WTC11 (cell line): ENCODE measurements around the gene GABBR2.

Experiments
- CTCF ChIP-seq: fragments of 200-600 bp; IDR thresholded peaks from 2 replicates; pipeline ENCODE4 v1.8.0; 2022; ENCODE audit warnings: antibody characterized with exemption
- ERG ChIP-seq: fragments of 250-450 bp; sonication (Bioruptor Pico); IDR thresholded peaks from 2 replicates; pipeline ENCODE4 v1.8.0; 2021; ENCODE audit warnings: mild to moderate bottlenecking
- ETV6 ChIP-seq: sonication (generic); formaldehyde crosslinking; IDR thresholded peaks from 2 replicates; pipeline ENCODE4 v1.8.1; 2022; ENCODE audit warnings: mild to moderate bottlenecking, missing genetic modification reagents
- KAT7 ChIP-seq: sonication (generic); formaldehyde crosslinking; IDR thresholded peaks from 2 replicates; pipeline ENCODE4 v1.8.1; 2023; ENCODE audit warnings: missing genetic modification reagents, mild to moderate bottlenecking, borderline replicate concordance
- MAX ChIP-seq: sonication (generic); formaldehyde crosslinking; IDR thresholded peaks from 2 replicates; pipeline ENCODE4 v1.8.0; 2022; ENCODE audit warnings: mild to moderate bottlenecking, missing genetic modification reagents
- NR3C1 ChIP-seq: sonication (generic); formaldehyde crosslinking; conservative IDR thresholded peaks from 2 replicates; pipeline ENCODE4 v1.8.1; 2023; ENCODE audit warnings: low read depth, mild to moderate bottlenecking, missing genetic modification reagents
- SP1 ChIP-seq: sonication (generic); formaldehyde crosslinking; conservative IDR thresholded peaks from 2 replicates; pipeline ENCODE4 v1.8.1; 2022; ENCODE audit warnings: missing genetic modification reagents
- STAT6 ChIP-seq: sonication (generic); formaldehyde crosslinking; conservative IDR thresholded peaks from 2 replicates; pipeline ENCODE4 v1.8.1; 2023; ENCODE audit warnings: mild to moderate bottlenecking, low read depth, missing genetic modification reagents, moderate library complexity
- USF1 ChIP-seq: sonication (generic); formaldehyde crosslinking; IDR thresholded peaks from 2 replicates; pipeline ENCODE4 v1.8.0; 2022; ENCODE audit warnings: mild to moderate bottlenecking, missing genetic modification reagents
- ZNF232 ChIP-seq: sonication (generic); formaldehyde crosslinking; IDR thresholded peaks from 2 replicates; pipeline ENCODE4 v1.8.0; 2022; ENCODE audit warnings: mild to moderate bottlenecking, missing genetic modification reagents
- ZNF263 ChIP-seq: sonication (generic); formaldehyde crosslinking; IDR thresholded peaks from 2 replicates; pipeline ENCODE4 v1.8.1; 2022; ENCODE audit warnings: low read depth, mild to moderate bottlenecking, moderate library complexity, missing genetic modification reagents

- no peak for TF ChIP-seq CTCF
- TF ChIP-seq SP1 = no peak
- TF ChIP-seq STAT6 (CRISPR knock-in tag) = no peak
- no peak for TF ChIP-seq ETV6 (CRISPR knock-in tag)
- TF ChIP-seq ZNF232 (CRISPR knock-in tag) = no peak
- TF ChIP-seq ERG (CRISPR knock-in tag) = no peak
- no peak for TF ChIP-seq ZNF263 (CRISPR knock-in tag)
- TF ChIP-seq KAT7 (CRISPR knock-in tag) = no peak
- TF ChIP-seq USF1 (CRISPR knock-in tag) = no peak
- no peak for TF ChIP-seq MAX (CRISPR knock-in tag)
- no peak for TF ChIP-seq NR3C1 (CRISPR knock-in tag)
Observed at GRCh38 chr9:98332405-98332831, 376.3 kb downstream of the GABBR2 start.
